OCI-LY3 (cell line): ENCODE data around the gene IL4I1.

ENCODE experiments used
- H2AFZ ChIP-seq: fragments of 200-600, 300-600 bp; shearing (Covaris generic); 2 replicates; pipeline ENCODE4 v1.6.0; 2014; ENCODE audit warnings: antibody characterized with exemption, low read depth, low read length
- H3K27ac ChIP-seq: fragments of 200-600, 300-600 bp; sonication (generic); 2 replicates; pipeline ENCODE4 v1.5.1; 2014; ENCODE audit warnings: mild to moderate bottlenecking, low read length, moderate library complexity, mixed read lengths
- H3K27me3 ChIP-seq: fragments of 200-600, 300-600 bp; sonication (generic); 2 replicates; pipeline ENCODE4 v1.6.1; 2014; ENCODE audit warnings: low read depth, low read length, mixed read lengths
- H3K36me3 ChIP-seq: fragments of 200-600, 300-600 bp; sonication (generic); replicated peaks from 2 replicates; pipeline ENCODE3; 2014; ENCODE audit warnings: low read depth, low read length, mixed read lengths
- H3K4me1 ChIP-seq: fragments of 300-600, 200-600 bp; sonication (generic); 2 replicates; pipeline ENCODE4 v1.6.1; 2014; ENCODE audit warnings: low read length, mixed read lengths
- H3K4me2 ChIP-seq: fragments of 200-600, 300-600 bp; sonication (generic); 2 replicates; pipeline ENCODE4 v1.6.1; 2014; ENCODE audit warnings: low read length, mixed read lengths
- H3K4me3 ChIP-seq: fragments of 300-600, 200-600 bp; sonication (generic); 2 replicates; pipeline ENCODE4 v1.5.1; 2014; ENCODE audit warnings: antibody characterized with exemption, mild to moderate bottlenecking, low read length, moderate library complexity
- H3K79me2 ChIP-seq: fragments of 300-600, 200-600 bp; shearing (Covaris generic); 2 replicates; pipeline ENCODE4 v1.6.1; 2014; ENCODE audit warnings: mild to moderate bottlenecking, low read length, mixed read lengths
- H3K9ac ChIP-seq: fragments of 300-600, 200-600 bp; shearing (Covaris generic); 2 replicates; pipeline ENCODE4 v1.6.0; 2014; ENCODE audit warnings: mild to moderate bottlenecking, low read length, moderate library complexity
- H3K9me3 ChIP-seq: fragments of 200-600, 300-600 bp; shearing (Covaris generic); 2 replicates; pipeline ENCODE4 v1.6.1; 2014; ENCODE audit warnings: low read length, mixed read lengths; ENCODE audit not compliant: insufficient read depth
- H4K20me1 ChIP-seq: fragments of 200-600, 300-600 bp; sonication (generic); 2 replicates; pipeline ENCODE4 v1.6.1; 2016; ENCODE audit warnings: low read length, mixed read lengths; ENCODE audit not compliant: insufficient read depth
- EZH2phosphoT487 ChIP-seq: fragments of 200-600 bp; shearing (Covaris generic); IDR thresholded peaks from 2 replicates; pipeline ENCODE4 v1.6.1; 2018; ENCODE audit warnings: antibody characterized with exemption, mixed run types, low read depth
- TF ChIP-seq, protein P1 (sequence below): fragments of 200-600, 300-600 bp; sonication (generic); IDR thresholded peaks from 2 replicates; pipeline ENCODE4 v1.5.1; 2014; ENCODE audit warnings: antibody characterized with exemption, low read length, low read depth

IL4I1 gene

DNA sequence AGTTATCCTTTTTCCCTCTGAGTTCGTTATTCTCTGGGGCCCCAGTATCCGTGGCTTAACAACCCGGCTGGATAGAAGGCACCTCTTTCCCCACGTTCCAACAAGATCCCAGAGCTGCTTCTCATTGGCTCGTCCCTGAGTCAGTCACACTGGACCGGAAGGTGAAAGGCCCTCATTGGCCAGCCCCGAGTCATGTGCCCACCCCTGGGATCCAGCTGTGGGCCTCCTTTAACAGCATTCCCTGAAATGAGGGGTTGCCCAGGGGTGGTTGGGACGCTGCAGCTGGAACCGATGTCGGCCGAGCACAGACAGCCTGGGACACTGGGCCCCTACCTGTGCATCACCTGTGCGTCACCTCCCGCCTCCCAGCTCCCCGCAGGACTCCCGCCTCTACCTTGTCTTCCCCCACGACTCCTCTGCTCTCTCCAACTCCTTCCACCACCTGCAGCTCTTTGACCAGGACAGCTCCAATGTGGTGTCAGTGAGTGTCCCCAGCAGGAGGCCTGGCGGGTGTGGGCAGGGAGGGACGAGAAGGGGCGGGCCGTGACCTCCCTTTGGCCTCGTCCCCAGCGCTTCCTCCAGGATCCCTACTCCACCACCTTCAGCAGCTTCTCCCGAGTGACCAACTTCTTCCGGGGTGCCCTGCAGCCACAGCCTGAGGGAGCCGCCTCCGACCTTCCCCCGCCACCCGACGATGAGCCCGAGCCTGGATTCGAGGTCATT, 14.9 kb downstream of the IL4I1 start:
- no peak overlapping the region for H3K4me2 ChIP-seq
- no peak for TF ChIP-seq EZH2phosphoT487
- TF ChIP-seq, protein P1, sequence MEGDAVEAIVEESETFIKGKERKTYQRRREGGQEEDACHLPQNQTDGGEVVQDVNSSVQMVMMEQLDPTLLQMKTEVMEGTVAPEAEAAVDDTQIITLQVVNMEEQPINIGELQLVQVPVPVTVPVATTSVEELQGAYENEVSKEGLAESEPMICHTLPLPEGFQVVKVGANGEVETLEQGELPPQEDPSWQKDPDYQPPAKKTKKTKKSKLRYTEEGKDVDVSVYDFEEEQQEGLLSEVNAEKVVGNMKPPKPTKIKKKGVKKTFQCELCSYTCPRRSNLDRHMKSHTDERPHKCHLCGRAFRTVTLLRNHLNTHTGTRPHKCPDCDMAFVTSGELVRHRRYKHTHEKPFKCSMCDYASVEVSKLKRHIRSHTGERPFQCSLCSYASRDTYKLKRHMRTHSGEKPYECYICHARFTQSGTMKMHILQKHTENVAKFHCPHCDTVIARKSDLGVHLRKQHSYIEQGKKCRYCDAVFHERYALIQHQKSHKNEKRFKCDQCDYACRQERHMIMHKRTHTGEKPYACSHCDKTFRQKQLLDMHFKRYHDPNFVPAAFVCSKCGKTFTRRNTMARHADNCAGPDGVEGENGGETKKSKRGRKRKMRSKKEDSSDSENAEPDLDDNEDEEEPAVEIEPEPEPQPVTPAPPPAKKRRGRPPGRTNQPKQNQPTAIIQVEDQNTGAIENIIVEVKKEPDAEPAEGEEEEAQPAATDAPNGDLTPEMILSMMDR: no peak
- H3K27me3 ChIP-seq: no peaks in the 10 kb centered on the region
- no peaks in the 10 kb centered on the region for H3K9me3 ChIP-seq
- H3K27ac ChIP-seq: no peak overlapping the region
- no peak overlapping the region for H3K9ac ChIP-seq
- peaks cover 11% of the 10 kb centered on the region for H3K79me2 ChIP-seq
- peaks cover 13% of the 10 kb centered on the region for H3K4me1 ChIP-seq
- H3K4me3 ChIP-seq: no peak overlapping the region
- H2AFZ ChIP-seq: no peak overlapping the region
- H3K36me3 ChIP-seq: peaks cover 63% of the 10 kb centered on the region
- H4K20me1 ChIP-seq: no peaks in the 10 kb centered on the region; the same call in 1 of the 2 replicates

DNA sequence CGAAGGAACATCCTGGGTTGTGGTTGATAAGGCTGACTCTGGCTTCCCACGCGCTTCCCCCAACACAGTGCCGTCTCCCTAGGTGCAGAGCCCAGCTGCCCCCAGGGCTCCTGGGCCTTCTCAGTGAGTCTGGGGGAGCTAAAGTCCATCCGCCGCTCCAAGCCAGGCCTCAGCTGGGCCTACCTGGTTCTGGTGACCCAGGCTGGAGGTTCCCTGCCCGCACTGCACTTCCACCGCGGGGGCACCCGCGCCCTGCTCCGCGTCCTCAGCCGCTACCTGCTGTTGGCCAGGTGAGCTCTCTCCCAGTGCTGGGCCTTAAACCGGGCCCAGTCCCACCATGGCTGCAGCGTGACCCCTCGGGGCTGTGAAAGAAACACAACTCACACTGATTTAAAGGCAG, 15.5 kb downstream of the IL4I1 start:
- H3K4me1 ChIP-seq: peaks cover 13% of the 10 kb centered on the region
- peaks cover 13% of the 10 kb centered on the region for H3K79me2 ChIP-seq
- H4K20me1 ChIP-seq: no peaks in the 10 kb centered on the region; the same call in 1 of the 2 replicates
- no peak overlapping the region for H3K4me3 ChIP-seq
- H3K9ac ChIP-seq: no peak overlapping the region
- no peaks in the 10 kb centered on the region for H3K27me3 ChIP-seq
- TF ChIP-seq, protein P1: no peak
- TF ChIP-seq EZH2phosphoT487: no peak
- no peak overlapping the region for H2AFZ ChIP-seq
- H3K36me3 ChIP-seq: peaks cover 59% of the 10 kb centered on the region
- no peak overlapping the region for H3K4me2 ChIP-seq
- no peaks in the 10 kb centered on the region for H3K9me3 ChIP-seq
- H3K27ac ChIP-seq: no peak overlapping the region

DNA sequence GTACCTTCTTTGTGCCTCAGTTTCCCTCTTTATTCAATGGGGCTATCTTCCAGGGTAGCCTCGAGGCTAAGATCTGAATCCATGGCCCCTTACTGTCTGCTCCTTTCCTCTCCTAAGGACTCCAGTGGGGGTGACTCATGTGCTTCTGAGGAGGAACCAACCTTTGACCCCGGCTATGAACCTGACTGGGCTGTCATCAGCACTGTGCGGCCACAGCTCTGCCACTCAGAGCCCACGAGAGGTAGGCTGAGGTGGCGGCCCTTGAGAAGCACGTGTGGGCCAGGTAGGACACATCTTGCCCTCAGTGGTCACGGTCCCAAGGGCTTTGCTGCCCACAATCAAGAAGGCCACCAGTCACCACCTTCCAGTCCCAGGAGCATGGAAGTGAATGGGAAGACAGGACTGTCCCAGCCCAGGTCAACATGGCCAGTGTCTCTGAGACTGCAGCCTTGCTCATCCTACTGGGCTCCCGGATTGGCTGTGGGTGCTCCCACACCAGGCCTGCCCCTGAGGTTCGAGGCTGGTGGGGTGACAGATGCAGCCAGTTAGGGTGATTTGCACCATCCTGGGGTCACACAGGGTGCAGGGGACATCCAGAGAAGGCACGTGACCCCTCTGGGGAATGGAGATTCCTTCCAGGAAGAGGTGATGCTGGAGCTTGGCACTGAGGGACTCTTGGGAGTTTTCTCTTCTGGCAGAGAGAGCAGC, 16.4 kb downstream of the IL4I1 start:
- Histone ChIP-seq H3K79me2 (peaks cover 22% of the 10 kb centered on the region), H3K36me3 (peaks cover 58% of the 10 kb centered on the region), H3K4me3 (no peak overlapping the region), H3K4me2 (no peak overlapping the region), H2AFZ (no peak overlapping the region), H3K27ac (no peak overlapping the region), H4K20me1 (no peaks in the 10 kb centered on the region; the same call in 1 of the 2 replicates), H3K9ac (no peak overlapping the region), H3K4me1 (peaks cover 18% of the 10 kb centered on the region), H3K27me3 (no peaks in the 10 kb centered on the region), H3K9me3 (no peaks in the 10 kb centered on the region)
- TF ChIP-seq, protein P1: no peak
- TF ChIP-seq EZH2phosphoT487: no peak

DNA sequence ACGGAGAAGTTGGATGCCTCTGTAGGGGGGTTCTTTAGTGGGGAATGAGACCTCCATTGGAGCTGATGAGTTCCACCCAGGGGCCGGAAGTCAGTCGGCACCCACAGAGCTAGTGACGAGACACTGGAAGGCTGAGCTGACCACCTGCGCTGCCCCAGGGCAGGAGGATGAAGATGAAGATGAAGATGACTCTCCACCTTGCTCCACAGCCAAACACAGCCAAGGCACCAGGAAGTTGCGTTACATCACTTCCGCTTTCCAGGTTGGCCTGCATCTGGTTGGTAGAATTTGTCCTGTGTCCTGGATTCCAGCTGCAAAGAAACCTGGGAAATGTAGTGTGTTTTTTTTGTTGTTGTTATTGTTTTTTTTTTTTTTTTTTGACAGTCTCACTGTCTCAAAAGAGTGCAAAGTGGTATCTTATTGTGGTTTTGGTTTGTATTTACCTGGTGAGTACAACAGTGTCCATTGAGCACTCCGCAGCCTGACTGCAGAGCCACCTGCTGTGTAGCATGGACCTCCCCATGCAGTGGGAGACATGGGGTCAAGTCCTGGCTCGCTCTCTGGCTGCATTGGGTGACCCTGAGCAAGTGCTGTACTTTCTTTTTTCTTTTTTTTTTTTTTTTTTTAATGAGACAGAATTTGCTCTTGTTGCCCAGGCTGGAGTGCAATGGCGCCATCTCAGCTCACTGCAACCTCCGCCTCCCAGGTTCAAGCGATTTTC, 17.3 kb downstream of the IL4I1 start:
- Histone ChIP-seq H3K9me3 (no peaks in the 10 kb centered on the region), H3K79me2 (peaks cover 31% of the 10 kb centered on the region), H3K4me2 (0 out of 2 replicates have a peak overlapping the region, but pooled peaks have one; percentile 85), H3K4me3 (no peak overlapping the region), H3K27ac (peak overlapping the region; percentile 85; the same call in 1 of the 2 replicates), H4K20me1 (no peaks in the 10 kb centered on the region; the same call in 1 of the 2 replicates), H2AFZ (no peak overlapping the region), H3K9ac (no peak overlapping the region), H3K4me1 (peaks cover 20% of the 10 kb centered on the region), H3K27me3 (no peaks in the 10 kb centered on the region), H3K36me3 (peaks cover 52% of the 10 kb centered on the region)
- TF ChIP-seq, protein P1: no peak
- TF ChIP-seq EZH2phosphoT487: no peak
